H1 (cell line): ENCODE measurements around the gene TGFBR2. TPM values are rescaled to one million over a fixed set of nuclear protein-coding genes. Genes with fewer than 3 reads are reported as not detected.

Source experiments
- CTCF ChIA-PET: fragments of 300-600 bp; sonication (Branson Sonifier 250); formaldehyde crosslinking; loops from one replicate; lab custom pipeline; 2021; ENCODE audit not compliant: partially characterized antibody; lab: Charles Lee
- POLR2A ChIA-PET: fragments of 300-600 bp; sonication (Branson Sonifier 250); formaldehyde crosslinking; loops from one replicate; lab custom pipeline; 2021; ENCODE audit warnings: inconsistent platforms; ENCODE audit not compliant: partially characterized antibody; lab: Charles Lee
- DNase-seq, 2 experiments: peaks; one replicate each; pipeline versions ENCODE4 v3.0.0 to v3.0.0-alpha.2; 2010 to 2022; ENCODE audit warnings: low spot score in 2 of 2, low read depth in 1 of 2, mixed read lengths in 1 of 2
- FAIRE-seq: peaks from 2 replicates; lab custom pipeline; 2011; peaks lifted over from hg19 to GRCh38; lab: Jason Lieb, UNC
- H2AFZ ChIP-seq: 2 replicates; pipeline ENCODE4 v1.8.1; 2012; ENCODE audit warnings: low read length, inconsistent platforms
- H2AK5ac ChIP-seq: 2 replicates; pipeline ENCODE4 v1.6.1; 2013; ENCODE audit warnings: low read depth, low read length
- H2BK120ac ChIP-seq: replicated peaks from 2 replicates; pipeline ENCODE3; 2013; ENCODE audit warnings: low read depth, low read length, inconsistent platforms
- H2BK12ac ChIP-seq: 2 replicates; pipeline ENCODE4 v1.6.1; 2013; ENCODE audit warnings: low read depth, low read length
- H2BK15ac ChIP-seq: 2 replicates; pipeline ENCODE4 v1.6.1; 2013; ENCODE audit warnings: low read length
- H2BK20ac ChIP-seq: 2 replicates; pipeline ENCODE4 v1.6.1; 2013; ENCODE audit warnings: low read length
- H2BK5ac ChIP-seq: 2 replicates; pipeline ENCODE4 v1.6.1; 2013; ENCODE audit warnings: low read depth, low read length
- H3K14ac ChIP-seq: 2 replicates; pipeline ENCODE4 v1.6.1; 2013; ENCODE audit warnings: inconsistent platforms; ENCODE audit not compliant: insufficient read length
- H3K18ac ChIP-seq: 2 replicates; pipeline ENCODE4 v1.6.1; 2013; ENCODE audit warnings: low read length; ENCODE audit errors: extremely low read depth
- H3K23ac ChIP-seq: 2 replicates; pipeline ENCODE4 v1.6.1; 2013; ENCODE audit warnings: inconsistent platforms; ENCODE audit not compliant: insufficient read length
- H3K23me2 ChIP-seq: 2 replicates; pipeline ENCODE4 v1.6.1; 2013; ENCODE audit warnings: low read depth, low read length
- H3K27ac ChIP-seq: 2 replicates; pipeline ENCODE4 v1.6.1; 2011; ENCODE audit warnings: low read depth, low read length, inconsistent platforms
- H3K27me3 ChIP-seq, 4 experiments: replicated peaks in 1 of 4; 1 replicate in 1 of 4; 2 replicates in 3 of 4; pipeline versions ENCODE4 v1.6.1 to v1.8.1; 2011 to 2013; ENCODE audit warnings: low read length in 3 of 4, mild to moderate bottlenecking in 3 of 4, inconsistent platforms in 2 of 4, mixed read lengths in 2 of 4, moderate library complexity in 1 of 4; ENCODE audit not compliant: control insufficient read depth in 3 of 4, insufficient read depth in 3 of 4; ENCODE audit errors: extremely low read depth in 1 of 4
- H3K36me3 ChIP-seq, 4 experiments: 2 replicates each; pipeline versions ENCODE4 v1.6.1 to v1.8.1; 2011 to 2013; ENCODE audit warnings: mild to moderate bottlenecking in 4 of 4, low read length in 3 of 4, moderate library complexity in 2 of 4, control low read depth in 1 of 4, inconsistent platforms in 1 of 4; ENCODE audit not compliant: insufficient read depth in 4 of 4, control insufficient read depth in 2 of 4
- H3K4ac ChIP-seq: replicated peaks from 2 replicates; pipeline ENCODE3; 2013; ENCODE audit warnings: low read length, low read depth, mixed read lengths, inconsistent platforms; ENCODE audit not compliant: insufficient read length
- H3K4me1 ChIP-seq, 4 experiments: replicated peaks in 1 of 4; 1 replicate in 1 of 4; 2 replicates in 3 of 4; pipeline versions ENCODE4 v1.6.1 to v1.8.1; 2011 to 2013; ENCODE audit warnings: low read length in 3 of 4, inconsistent platforms in 2 of 4, mixed read lengths in 1 of 4; ENCODE audit not compliant: insufficient read depth in 4 of 4, control insufficient read depth in 3 of 4
- H3K4me2 ChIP-seq, 2 experiments: 2 replicates each; pipeline versions ENCODE4 v1.6.1 to v1.8.1; 2011 to 2013; ENCODE audit warnings: low read depth in 2 of 2, low read length in 2 of 2, control low read depth in 1 of 2, inconsistent platforms in 1 of 2, mild to moderate bottlenecking in 1 of 2; ENCODE audit not compliant: insufficient read depth in 1 of 2
- H3K4me3 ChIP-seq, 4 experiments: fragments of 200-600, 300-600 bp in 1 of 4; sonication (generic), shearing (Covaris generic), sonication (Bioruptor Twin) in 1 of 4; 2 replicates each; pipeline versions ENCODE4 v1.5.1 to v1.8.1; 2011 to 2016; ENCODE audit warnings: low read length in 4 of 4, low read depth in 3 of 4, control low read depth in 2 of 4, inconsistent platforms in 2 of 4, mild to moderate bottlenecking in 2 of 4, mixed read lengths in 1 of 4, moderate library complexity in 1 of 4; ENCODE audit not compliant: insufficient read depth in 2 of 4; ENCODE audit errors: extremely low read depth in 1 of 4
- H3K56ac ChIP-seq: replicated peaks from 2 replicates; pipeline ENCODE3; 2013; ENCODE audit warnings: low read depth, mild to moderate bottlenecking, mixed read lengths, low read length, inconsistent platforms; ENCODE audit not compliant: insufficient read length
- H3K79me1 ChIP-seq: 2 replicates; pipeline ENCODE4 v1.6.1; 2013; ENCODE audit warnings: low read depth, low read length, control low read depth
- H3K79me2 ChIP-seq, 2 experiments: 2 replicates each; pipeline versions ENCODE4 v1.6.1 to v1.8.1; 2012 to 2013; ENCODE audit warnings: low read length in 2 of 2, mild to moderate bottlenecking in 2 of 2, inconsistent platforms in 1 of 2; ENCODE audit not compliant: insufficient read depth in 2 of 2, control insufficient read depth in 1 of 2
- H3K9ac ChIP-seq, 4 experiments: replicated peaks in 1 of 4; 1 replicate in 1 of 4; 2 replicates in 3 of 4; pipeline versions ENCODE4 v1.6.1 to v1.8.1; 2011 to 2013; ENCODE audit warnings: low read depth in 3 of 4, low read length in 3 of 4, control low read depth in 2 of 4, mild to moderate bottlenecking in 2 of 4, moderate library complexity in 2 of 4, inconsistent platforms in 1 of 4; ENCODE audit errors: extremely low read depth in 1 of 4
- H3K9me3 ChIP-seq, 2 experiments: 2 replicates each; pipeline versions ENCODE4 v1.6.1 to v1.8.1; 2012 to 2013; ENCODE audit warnings: mild to moderate bottlenecking in 2 of 2, moderate library complexity in 2 of 2, control low read depth in 1 of 2, inconsistent platforms in 1 of 2, low read depth in 1 of 2, low read length in 1 of 2, mixed read lengths in 1 of 2; ENCODE audit not compliant: insufficient read depth in 2 of 2
- H4K20me1 ChIP-seq, 2 experiments: replicated peaks in 1 of 2; 2 replicates each; pipeline versions ENCODE3 to v1.8.1; 2011 to 2013; ENCODE audit warnings: inconsistent platforms in 2 of 2, low read length in 2 of 2, mild to moderate bottlenecking in 1 of 2; ENCODE audit not compliant: insufficient read depth in 2 of 2, control insufficient read depth in 1 of 2
- H4K5ac ChIP-seq: 2 replicates; pipeline ENCODE4 v1.6.1; 2013; ENCODE audit warnings: low read length, low read depth, mixed read lengths, inconsistent platforms; ENCODE audit not compliant: insufficient read length
- H4K8ac ChIP-seq: 2 replicates; pipeline ENCODE4 v1.8.0; 2013; ENCODE audit warnings: mild to moderate bottlenecking, moderate library complexity, low read length, inconsistent platforms; ENCODE audit not compliant: insufficient read depth; ENCODE audit errors: extremely low read depth
- H4K91ac ChIP-seq: replicated peaks from 2 replicates; pipeline ENCODE3; 2013; ENCODE audit warnings: low read length, mixed read lengths, inconsistent platforms; ENCODE audit not compliant: insufficient read length
- ATF3 ChIP-seq: IDR thresholded peaks from 2 replicates; pipeline ENCODE4 v1.6.1; 2011; ENCODE audit warnings: low read depth, mild to moderate bottlenecking, low read length; ENCODE audit not compliant: insufficient read depth
- CHD1 ChIP-seq: IDR thresholded peaks from 2 replicates; pipeline ENCODE4 v1.6.1; 2012; ENCODE audit warnings: low read depth, low read length, improper control_type of control experiment
- E2F6 ChIP-seq: IDR thresholded peaks from 2 replicates; pipeline ENCODE4 v1.6.1; 2012; ENCODE audit warnings: inconsistent platforms
- HDAC6 ChIP-seq: IDR thresholded peaks from one replicate; pipeline ENCODE4 v1.7.1; 2012; ENCODE audit warnings: low read depth, mild to moderate bottlenecking, inconsistent platforms, low read length, moderate library complexity
- KDM5A ChIP-seq: fragments of 200-600 bp; IDR thresholded peaks from 2 replicates; pipeline ENCODE4 v1.7.1; 2012; ENCODE audit warnings: mild to moderate bottlenecking, low read length, inconsistent platforms, mixed read lengths
- RXRA ChIP-seq: IDR thresholded peaks from 2 replicates; pipeline ENCODE4 v1.6.1; 2011; ENCODE audit warnings: low read depth, mild to moderate bottlenecking, low read length, moderate library complexity; ENCODE audit not compliant: insufficient read depth
- TBP ChIP-seq: IDR thresholded peaks from 2 replicates; pipeline ENCODE4 v1.6.1; 2011; ENCODE audit warnings: low read depth, low read length, improper control_type of control experiment
- WGBS, 2 experiments: shearing (Covaris generic) in 1 of 2; methylation state at CpG; one replicate each; pipeline versions ENCODE4 v1.1.6 to v1.1.7; 2013 to 2015; ENCODE audit warnings: low lambda C conversion rate in 2 of 2, mixed read lengths in 2 of 2, inconsistent platforms in 1 of 2, low coverage in 1 of 2, missing lambda C conversion rate in 1 of 2; ENCODE audit not compliant: insufficient replicate concordance in 2 of 2, insufficient coverage in 1 of 2, insufficient read length in 1 of 2; ENCODE audit errors: extremely low coverage in 1 of 2, missing lambda C conversion rate in 1 of 2; 5-methylcytosine and 5-hydroxymethylcytosine counted together
- polyA plus RNA-seq, 7 experiments: library from polyadenylated mRNA; depleted of rRNA in 3 of 7; stranded (reverse) in 5 of 7; unstranded in 2 of 7; fragments of >200 nt in 5 of 7; fragments of 200-250 nt in 2 of 7; gene quantifications; 1 replicate in 5 of 7; 2 replicates in 1 of 7; 4 replicates in 1 of 7; pipeline versions ENCODE4 v1.2.1 to v1.2.3, GENCODE V29; 2011 to 2013; ENCODE audit warnings: missing spikeins in 2 of 7, mixed read lengths in 2 of 7
- total RNA-seq: library from RNA; stranded (reverse); fragmentation: NEBNext Ultra II Directional; extraction: Animal tissue kit (Norgen Biotek cat#: 25700); gene quantifications from 2 replicates; pipeline ENCODE4 v1.2.1, GENCODE V29; 2021

Gene TGFBR2
- total and polyA plus RNA-seq, 2 of the 8 experiments (the other 6 are each of a cell fraction or from before 2014, with no cell fraction given) = 4.2 to 7.4 TPM

GRCh38 chr3:30633718-30634117 is 27.3 kb downstream of the TGFBR2 start:
- Histone ChIP-seq H3K56ac (no peak overlapping the region), H3K79me2 (peaks cover 0 to 79% of the 10 kb centered on the region in 2 experiments; a peak in 3 of 4 replicates), H3K4ac (no peak overlapping the region), H4K91ac (no peak overlapping the region), H3K23me2 (no peaks in the 10 kb centered on the region), H3K9ac (no peak overlapping the region), H2BK15ac (no peak overlapping the region), H3K27me3 (no peaks in the 10 kb centered on the region), H3K36me3 (no peaks in the 10 kb centered on the region; a peak in 1 of 8 replicates), H4K8ac (no peak overlapping the region), H4K5ac (no peak overlapping the region), H3K9me3 (no peaks in the 10 kb centered on the region), H2BK12ac (no peak overlapping the region), H2BK5ac (no peak overlapping the region), H3K27ac (no peak overlapping the region), H3K18ac (no peak overlapping the region), H3K79me1 (0 out of 2 replicates have a peak, but pooled peaks cover under 1% of the 10 kb centered on the region), H2AK5ac (no peak overlapping the region), H2AFZ (no peak overlapping the region), H2BK120ac (no peak overlapping the region), H2BK20ac (no peak overlapping the region), H3K23ac (no peak overlapping the region), H4K20me1 (no peaks in the 10 kb centered on the region), H3K4me2 (no peak overlapping the region), H3K4me3 (no peak overlapping the region), H3K4me1 (peaks cover 3 to 6% (median 3%) of the 10 kb centered on the region in 4 experiments; a peak in 6 of 7 replicates), H3K14ac (no peak overlapping the region)
- 84% methylated on average over 3 of the region's 3 CpGs; no CpG with 5 or more reads in 1 of the 2 experiments for WGBS, 2 experiments
- ChIA-PET POLR2A (no interaction called here), CTCF (interaction anchor here (0.7 kb wide), 1 partner anchor 8 kb away, joined by 3 read pairs; no protein-coding TSS in a partner anchor)
- TF ChIP-seq HDAC6 = no peak
- TF ChIP-seq RXRA = no peak
- no peak for TF ChIP-seq KDM5A
- no peak for TF ChIP-seq CHD1
- TF ChIP-seq ATF3 = no peak
- no peak for TF ChIP-seq TBP
- no peak for TF ChIP-seq E2F6
- FAIRE-seq (no peak), DNase-seq (no peak)
